NCI-H2227 treated with DMSO at 0.1 percent for 48 hours (cell line): Measurements from ENCODE around the gene UGT2A2.
"Not testable (repeated sequence)": the region's sequence is repeated elsewhere in the genome, so short reads cannot be mapped to it uniquely, and the experiment has no call there.

Experiments
- DNase-seq: peaks from one replicate; lab custom pipeline; 2025; lab: John Stamatoyannopoulos, UW

UGT2A2 gene

GRCh38 chr4:69639542-69639941, at the start of gene UGT2A2:
Gene UGT2A2 (minus strand): TSS chr4:69639642. CDS start chr4:69639640, 2 bp downstream.
- no peak for DNase-seq

GRCh38 chr4:69684804-69685203, 45.4 kb upstream of the UGT2A2 start:
- DNase-seq, result no peak

GRCh38 chr4:69668680-69669079, 29.2 kb upstream of the UGT2A2 start:
- DNase-seq, result no peak

- DNase-seq, result not testable (repeated sequence)
Measured at GRCh38 chr4:69664009-69664408, 24.6 kb upstream of the UGT2A2 start.

GRCh38 chr4:69661130-69661803, 21.8 kb upstream of the UGT2A2 start:
- not testable (repeated sequence) for DNase-seq

GRCh38 chr4:69658133-69658532, 18.7 kb upstream of the UGT2A2 start:
- DNase-seq, result no peak

GRCh38 chr4:69656653-69657158, 17.3 kb upstream of the UGT2A2 start:
- no peak for DNase-seq

GRCh38 chr4:69653147-69653546, 13.7 kb upstream of the UGT2A2 start, which contains the start of gene UGT2A1:
Gene UGT2A1 (minus strand): TSS chr4:69653247. CDS start chr4:69647644, 5,603 bp downstream.
- DNase-seq, result no peak

- no peak for DNase-seq
Measured at GRCh38 chr4:69650872-69651271, 11.4 kb upstream of the UGT2A2 start.

- no peak for DNase-seq
Measured at GRCh38 chr4:69649629-69650028, 10.2 kb upstream of the UGT2A2 start.

GRCh38 chr4:69649207-69649606, 9.8 kb upstream of the UGT2A2 start:
- DNase-seq, result no peak

GRCh38 chr4:69642961-69643360, 3.5 kb upstream of the UGT2A2 start:
- no peak for DNase-seq

- DNase-seq, result no peak
Measured at GRCh38 chr4:69640289-69640688, 847 bp upstream of the UGT2A2 start.

- no peak for DNase-seq
Measured at GRCh38 chr4:69617083-69617694, 22.3 kb downstream of the UGT2A2 start.

- no peak for DNase-seq
Measured at GRCh38 chr4:69610484-69610883, 29.0 kb downstream of the UGT2A2 start.

GRCh38 chr4:69601065-69601464, 38.4 kb downstream of the UGT2A2 start:
- DNase-seq, result no peak

- DNase-seq, result no peak
Measured at GRCh38 chr4:69600013-69600412, 39.4 kb downstream of the UGT2A2 start.

- DNase-seq, result no peak
Measured at GRCh38 chr4:69594382-69594781, 45.1 kb downstream of the UGT2A2 start.

GRCh38 chr4:69591364-69591763, 48.1 kb downstream of the UGT2A2 start:
- DNase-seq, result no peak

- DNase-seq, result no peak
Measured at GRCh38 chr4:69589884-69590283, 49.6 kb downstream of the UGT2A2 start.

GRCh38 chr4:69584135-69584534, 55.3 kb downstream of the UGT2A2 start:
- DNase-seq, result no peak

GRCh38 chr4:69583543-69583942, 55.9 kb downstream of the UGT2A2 start:
- DNase-seq, result no peak

- DNase-seq, result no peak
Measured at GRCh38 chr4:69577245-69577644, 62.2 kb downstream of the UGT2A2 start.
